Spleen (tissue), 11 donors: ENCODE data around the gene TMEM72. TPM values are rescaled to one million over a fixed set of nuclear protein-coding genes. Genes with fewer than 3 reads are reported as not detected.

Experiments
- DNase-seq: peaks from one replicate; pipeline ENCODE4 v3.0.0-alpha.2; 2020
- H3K27ac ChIP-seq, 8 donors: fragments of 200-600 bp; sonication (generic) in 7 of 8; 1 replicate in 4 of 8; 2 replicates in 4 of 8; pipeline versions ENCODE4 v1.5.0 to v1.8.0; 2016 to 2021; ENCODE audit warnings: inconsistent platforms in 4 of 8, mild to moderate bottlenecking in 4 of 8, moderate library complexity in 1 of 8
- H3K27me3 ChIP-seq, 7 donors: fragments of 200-600 bp; sonication (generic) in 6 of 7; replicated peaks in 1 of 7; 1 replicate in 4 of 7; 2 replicates in 3 of 7; pipeline versions ENCODE4 v1.5.0 to v1.8.0; 2016 to 2021; ENCODE audit warnings: inconsistent platforms in 3 of 7, mild to moderate bottlenecking in 1 of 7
- H3K36me3 ChIP-seq, 6 donors: fragments of 200-600 bp; sonication (generic) in 5 of 6; 1 replicate in 4 of 6; 2 replicates in 2 of 6; pipeline versions ENCODE4 v1.5.0 to v1.8.0; 2016 to 2021; ENCODE audit warnings: inconsistent platforms in 2 of 6
- H3K4me1 ChIP-seq, 6 donors: fragments of 200-600 bp; sonication (generic) in 5 of 6; 1 replicate in 3 of 6; 2 replicates in 3 of 6; pipeline versions ENCODE4 v1.5.0 to v1.8.0; 2016 to 2021; ENCODE audit warnings: inconsistent platforms in 3 of 6
- H3K4me3 ChIP-seq, 8 donors: fragments of 200-600 bp; sonication (generic) in 7 of 8; 1 replicate in 4 of 8; 2 replicates in 4 of 8; pipeline versions ENCODE4 v1.5.0 to v1.8.0; 2016 to 2021; ENCODE audit warnings: inconsistent platforms in 4 of 8, mild to moderate bottlenecking in 4 of 8, moderate library complexity in 2 of 8
- H3K9me3 ChIP-seq, 8 donors: fragments of 200-600 bp; sonication (generic) in 7 of 8; 1 replicate in 4 of 8; 2 replicates in 4 of 8; pipeline versions ENCODE4 v1.5.0 to v1.8.0; 2016 to 2021; ENCODE audit warnings: inconsistent platforms in 4 of 8
- POLR2A ChIP-seq, 3 donors: fragments of 450-650 bp; IDR thresholded peaks; one replicate each; pipeline ENCODE4 v1.5.1; 2017; ENCODE audit warnings: antibody characterized with exemption in 3 of 3, mild to moderate bottlenecking in 1 of 3
- POLR2AphosphoS5 ChIP-seq, 3 donors: sonication (generic); formaldehyde crosslinking; IDR thresholded peaks; one replicate each; pipeline ENCODE4 v1.5.1; 2017; ENCODE audit warnings: antibody characterized with exemption in 3 of 3
- WGBS, 5 donors: extraction: QIAGEN DNeasy Blood & Tissue Kit in 3 of 5; methylation state at CpG; one replicate each; pipeline versions ENCODE4 v1.1.5 to v1.1.7; 2013 to 2018; 5-methylcytosine and 5-hydroxymethylcytosine counted together
- intact Hi-C: fragments of 100-400 bp; cut with DNase I; formaldehyde crosslinking; loops from one replicate; pipeline ENCODE4 v1.15.0; 2023; ENCODE audit warnings: low total_unique reads
- polyA plus RNA-seq, 3 donors: library from polyadenylated mRNA; stranded (reverse); fragments of 200-250 nt; gene quantifications; one replicate each; pipeline ENCODE4 v1.2.1, GENCODE V29; 2013
- total RNA-seq, 7 donors: library from RNA; depleted of rRNA in 3 of 7; stranded (reverse); fragments of >200 nt in 3 of 7; fragmentation: NEBNext Ultra II Directional in 4 of 7; extraction: Animal tissue kit (Norgen Biotek cat#: 25700) in 4 of 7; gene quantifications; one replicate each; pipeline versions ENCODE4 v1.1.0 to v1.2.1, GENCODE V29; 2016 to 2021
- TF ChIP-seq, protein P1 (sequence below), 11 experiments: fragments of 200-600 bp in 7 of 11; fragments of 450-650 bp in 4 of 11; sonication (generic) in 4 of 11; IDR thresholded peaks in 8 of 11; conservative IDR thresholded peaks in 3 of 11; 1 replicate in 7 of 11; 2 replicates in 4 of 11; pipeline versions ENCODE4 v1.4.0 to v1.8.0; 2016 to 2021; ENCODE audit warnings: antibody characterized with exemption in 11 of 11, inconsistent platforms in 4 of 11, mild to moderate bottlenecking in 1 of 11
- donor health status: healthy with polysubstance abuse.
- donor health status: DM: no; HTN: no; CAD: no; lungs with moderate emphysema.
- donor health status: DM: no; HTN: no; CAD: no.
- donor health status: Bipolar disorder and iron deficiency.
- donor health status: healthy.
- donor health status: DM: no; HTN: no; CAD: no.
- donor health status: DM: yes; HTN: yes; CAD: no.

The TMEM72 gene
- total and polyA plus RNA-seq, 10 donors: 0.04 TPM; not detected in 9

DNA sequence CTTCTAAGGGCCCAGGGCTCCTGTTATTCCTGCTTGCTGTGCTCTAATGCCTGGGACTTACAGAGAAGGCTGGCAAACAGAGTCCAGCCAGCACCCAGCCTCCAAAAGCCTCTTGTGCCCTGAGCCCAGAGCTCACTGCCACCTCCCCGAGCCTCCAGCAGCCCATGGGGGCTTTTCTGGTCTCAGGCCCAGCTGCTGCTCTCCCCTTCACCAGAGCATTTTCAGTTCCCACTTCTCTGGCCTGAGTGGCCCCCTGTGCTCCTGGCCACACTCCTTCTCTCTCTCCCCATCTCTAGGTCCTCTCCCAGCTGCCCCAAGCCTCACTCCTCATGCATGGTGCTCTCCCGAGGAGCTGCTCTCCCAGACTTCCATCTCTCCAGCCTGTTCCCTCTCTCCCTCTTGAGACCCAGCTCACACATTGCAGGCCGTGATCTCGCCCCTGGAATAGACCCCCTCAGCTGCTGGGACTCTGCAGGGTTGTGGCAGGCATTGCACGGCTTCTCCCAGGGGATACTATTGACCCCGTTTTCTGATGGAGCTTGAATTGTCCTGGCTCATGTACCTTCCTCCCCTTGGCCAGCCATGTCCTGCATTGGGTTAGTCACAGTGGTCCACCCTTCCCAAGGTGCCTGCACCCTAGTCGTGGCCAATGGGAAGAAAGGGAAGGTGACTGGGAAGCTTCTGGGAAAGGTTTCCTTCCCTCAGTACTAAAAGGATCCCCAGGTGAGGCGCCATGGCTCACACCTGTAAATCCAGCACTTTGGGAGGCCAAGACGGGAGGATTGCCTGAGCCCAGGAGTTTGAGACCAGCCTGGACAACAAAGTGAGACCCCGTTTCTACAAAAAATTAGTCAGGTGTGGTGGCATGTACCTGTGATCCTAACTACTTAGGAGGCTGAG is 39.4 kb downstream of the TMEM72 start:
- whole genome bisulfite sequencing, 5 donors: 87 to 93% (median 89%) methylated on average over 10 of the region's 10 CpGs
- H3K4me3 ChIP-seq: no peak overlapping the region

DNA sequence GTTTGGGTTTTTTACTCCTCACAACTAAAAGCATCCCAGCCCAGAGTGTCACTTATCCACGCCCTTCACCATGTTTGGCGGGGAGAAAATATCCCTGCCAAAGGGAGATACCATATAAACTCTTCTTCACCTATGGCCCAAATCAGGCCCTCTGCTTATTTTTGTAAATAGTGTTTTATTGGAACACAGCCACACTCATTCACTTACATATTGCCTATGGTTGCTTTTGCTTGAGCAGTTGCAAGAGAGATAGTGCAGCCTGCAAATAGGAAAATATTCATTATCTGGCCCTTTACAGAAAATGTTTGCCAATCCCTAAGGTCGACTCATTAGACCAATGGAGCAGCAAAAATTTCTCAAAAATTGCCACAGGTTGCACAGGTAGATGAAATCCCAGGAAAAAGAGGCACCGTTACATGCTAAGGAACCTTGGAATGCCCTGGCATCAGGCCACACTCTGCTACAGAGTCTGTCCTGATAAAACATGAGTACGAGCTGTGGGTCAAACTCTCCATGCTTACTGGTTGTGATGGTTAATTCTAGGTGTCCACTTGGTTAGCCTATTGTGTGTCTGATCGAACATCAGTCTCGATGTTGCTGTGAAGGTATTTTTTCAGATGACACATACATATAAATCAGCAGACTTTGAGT is 40.6 kb downstream of the TMEM72 start:
- Histone ChIP-seq H3K36me3 (peaks cover 0 to 30% (median 3%) of the 10 kb centered on the region in 6 donors), H3K4me3 (no peak overlapping the region), H3K4me1 (peaks cover 9 to 48% (median 29%) of the 10 kb centered on the region in 6 donors), H3K9me3 (peaks cover 0 to 2% (median 0%) of the 10 kb centered on the region in 8 donors), H3K27ac (no peak overlapping the region), H3K27me3 (no peaks in the 10 kb centered on the region)
- 93 to 98% (median 95%) methylated on average over 7 of the region's 7 CpGs for whole genome bisulfite sequencing, 5 donors
- intact Hi-C loops: no loop called here
- peak; percentile 10 for DNase-seq
- TF ChIP-seq POLR2A (IDR thresholded peaks at IDR 0.05) (no peak), POLR2AphosphoS5 (IDR thresholded peaks at IDR 0.05) (no peak)
- TF ChIP-seq, protein P1, sequence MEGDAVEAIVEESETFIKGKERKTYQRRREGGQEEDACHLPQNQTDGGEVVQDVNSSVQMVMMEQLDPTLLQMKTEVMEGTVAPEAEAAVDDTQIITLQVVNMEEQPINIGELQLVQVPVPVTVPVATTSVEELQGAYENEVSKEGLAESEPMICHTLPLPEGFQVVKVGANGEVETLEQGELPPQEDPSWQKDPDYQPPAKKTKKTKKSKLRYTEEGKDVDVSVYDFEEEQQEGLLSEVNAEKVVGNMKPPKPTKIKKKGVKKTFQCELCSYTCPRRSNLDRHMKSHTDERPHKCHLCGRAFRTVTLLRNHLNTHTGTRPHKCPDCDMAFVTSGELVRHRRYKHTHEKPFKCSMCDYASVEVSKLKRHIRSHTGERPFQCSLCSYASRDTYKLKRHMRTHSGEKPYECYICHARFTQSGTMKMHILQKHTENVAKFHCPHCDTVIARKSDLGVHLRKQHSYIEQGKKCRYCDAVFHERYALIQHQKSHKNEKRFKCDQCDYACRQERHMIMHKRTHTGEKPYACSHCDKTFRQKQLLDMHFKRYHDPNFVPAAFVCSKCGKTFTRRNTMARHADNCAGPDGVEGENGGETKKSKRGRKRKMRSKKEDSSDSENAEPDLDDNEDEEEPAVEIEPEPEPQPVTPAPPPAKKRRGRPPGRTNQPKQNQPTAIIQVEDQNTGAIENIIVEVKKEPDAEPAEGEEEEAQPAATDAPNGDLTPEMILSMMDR (IDR thresholded peaks at IDR 0.05 in 8 of 11, conservative IDR thresholded peaks at IDR 0.05 in 3 of 11): no peak

More for the DNA sequence above, 39.4 kb downstream of the TMEM72 start:
- H3K4me1 ChIP-seq: peaks cover 9 to 53% (median 29%) of the 10 kb centered on the region in 6 donors
- H3K27me3 ChIP-seq: no peaks in the 10 kb centered on the region
- peaks cover 0 to 19% (median 1%) of the 10 kb centered on the region in 6 donors for H3K36me3 ChIP-seq
- H3K27ac ChIP-seq: no peak overlapping the region
- intact Hi-C loops: no loop called here
- H3K9me3 ChIP-seq: peaks cover 0 to 2% (median 0%) of the 10 kb centered on the region in 8 donors
- peak; percentile 61 for DNase-seq
- TF ChIP-seq POLR2A (IDR thresholded peaks at IDR 0.05): no peak
- TF ChIP-seq, protein P1 (IDR thresholded peaks at IDR 0.05 in 8 of 11, conservative IDR thresholded peaks at IDR 0.05 in 3 of 11): no peak
- no peak for TF ChIP-seq POLR2AphosphoS5 (IDR thresholded peaks at IDR 0.05)

DNA sequence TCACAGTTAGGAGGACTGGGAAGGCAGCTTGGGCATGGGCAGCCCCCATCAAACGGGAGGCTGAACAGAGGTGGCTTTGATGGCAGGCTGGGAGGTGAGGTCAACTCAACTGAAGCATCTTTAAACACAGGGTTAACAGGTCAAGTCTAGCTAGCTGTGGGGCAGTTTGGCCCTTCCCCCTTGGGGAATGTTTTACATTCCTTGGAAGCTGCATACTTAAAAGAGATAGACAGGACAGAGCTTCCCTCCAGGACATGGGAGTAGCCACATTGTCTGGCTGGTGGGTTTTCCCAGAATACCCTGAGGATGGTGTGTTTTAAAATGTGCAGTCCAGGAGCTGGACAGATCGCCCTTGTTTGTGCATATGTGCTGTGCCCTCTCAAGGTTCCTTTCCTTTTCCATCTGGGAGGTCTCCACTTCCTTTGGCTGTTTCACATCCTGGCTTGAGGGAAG is 41.7 kb downstream of the TMEM72 start:
- Histone ChIP-seq H3K4me1 (peaks cover 10 to 44% (median 24%) of the 10 kb centered on the region in 6 donors), H3K27ac (no peak overlapping the region), H3K27me3 (no peaks in the 10 kb centered on the region), H3K9me3 (peaks cover 0 to 4% (median 0%) of the 10 kb centered on the region in 8 donors), H3K4me3 (no peak overlapping the region), H3K36me3 (peaks cover 0 to 32% (median 3%) of the 10 kb centered on the region in 6 donors)
- TF ChIP-seq, protein P1 (IDR thresholded peaks at IDR 0.05 in 8 of 11, conservative IDR thresholded peaks at IDR 0.05 in 3 of 11): no peak
- no peak for TF ChIP-seq POLR2A (IDR thresholded peaks at IDR 0.05)
- TF ChIP-seq POLR2AphosphoS5 (IDR thresholded peaks at IDR 0.05): no peak
- WGBS, 5 donors: 53 to 73% (median 63%) methylated on average over 2 of the region's 2 CpGs
- intact Hi-C loops: no loop called here
- no peak for DNase-seq

DNA sequence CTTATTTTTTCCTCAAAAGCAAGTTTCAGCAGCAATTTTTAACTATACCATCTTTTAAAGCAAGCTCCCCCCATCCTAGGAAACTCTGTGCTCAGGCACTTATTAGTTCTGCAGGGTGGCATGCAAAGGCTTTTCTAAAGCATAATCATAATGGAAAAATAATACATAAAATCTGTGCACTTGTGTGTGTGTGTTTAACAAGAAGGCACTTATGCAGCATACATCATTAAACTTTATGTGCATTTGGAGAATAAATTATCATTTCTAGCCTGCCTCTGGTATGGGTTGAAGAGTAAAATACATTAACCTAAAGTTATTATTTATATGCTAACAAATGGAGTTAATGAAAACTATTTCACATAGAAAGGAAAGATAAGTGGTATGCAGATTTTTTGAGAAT is 42.9 kb downstream of the TMEM72 start:
- intact Hi-C loops: no loop called here
- peaks cover 0 to 4% (median 0%) of the 10 kb centered on the region in 8 donors for H3K9me3 ChIP-seq
- no peaks in the 10 kb centered on the region for H3K27me3 ChIP-seq
- DNase-seq: no peak
- peaks cover 0 to 32% (median 3%) of the 10 kb centered on the region in 6 donors for H3K36me3 ChIP-seq
- TF ChIP-seq, protein P1 (IDR thresholded peaks at IDR 0.05 in 8 of 11, conservative IDR thresholded peaks at IDR 0.05 in 3 of 11): no peak
- TF ChIP-seq POLR2AphosphoS5 (IDR thresholded peaks at IDR 0.05) (no peak), POLR2A (IDR thresholded peaks at IDR 0.05) (no peak)
- H3K4me3 ChIP-seq: no peak overlapping the region
- H3K27ac ChIP-seq: no peak overlapping the region
- peaks cover 12 to 44% (median 23%) of the 10 kb centered on the region in 6 donors for H3K4me1 ChIP-seq
